ENCODE data around the gene FBXL7. TPM values are rescaled to one million over a fixed set of nuclear protein-coding genes. Genes with fewer than 3 reads are reported as not detected.

FBXL7 gene
- total RNA-seq, 2 donors from 2014 or later, result 21.1 to 31.7 TPM

GRCh38 chr5:15595929-15596328, 95.9 kb downstream of the FBXL7 start:
- ATAC-seq (ENCODE audit: insufficient number of reproducible peaks, low FRiP score, low read depth) (no peak), DNase-seq (ENCODE audit: low spot score) (no peak)
- Histone ChIP-seq H3K9me3 (no peaks in the 10 kb centered on the region), H3K4me3 (no peak overlapping the region), H3K27ac (no peak overlapping the region), H3K36me3 (no peaks in the 10 kb centered on the region), H3K27me3 (replicated peaks; ENCODE audit: insufficient read depth) (no peaks in the 10 kb centered on the region), H3K4me1 (ENCODE audit: control insufficient read depth in 1 of 2, low read depth in 2 of 2) (peaks cover 3 to 9% of the 10 kb centered on the region in 2 donors)
- TF ChIP-seq, protein P1, sequence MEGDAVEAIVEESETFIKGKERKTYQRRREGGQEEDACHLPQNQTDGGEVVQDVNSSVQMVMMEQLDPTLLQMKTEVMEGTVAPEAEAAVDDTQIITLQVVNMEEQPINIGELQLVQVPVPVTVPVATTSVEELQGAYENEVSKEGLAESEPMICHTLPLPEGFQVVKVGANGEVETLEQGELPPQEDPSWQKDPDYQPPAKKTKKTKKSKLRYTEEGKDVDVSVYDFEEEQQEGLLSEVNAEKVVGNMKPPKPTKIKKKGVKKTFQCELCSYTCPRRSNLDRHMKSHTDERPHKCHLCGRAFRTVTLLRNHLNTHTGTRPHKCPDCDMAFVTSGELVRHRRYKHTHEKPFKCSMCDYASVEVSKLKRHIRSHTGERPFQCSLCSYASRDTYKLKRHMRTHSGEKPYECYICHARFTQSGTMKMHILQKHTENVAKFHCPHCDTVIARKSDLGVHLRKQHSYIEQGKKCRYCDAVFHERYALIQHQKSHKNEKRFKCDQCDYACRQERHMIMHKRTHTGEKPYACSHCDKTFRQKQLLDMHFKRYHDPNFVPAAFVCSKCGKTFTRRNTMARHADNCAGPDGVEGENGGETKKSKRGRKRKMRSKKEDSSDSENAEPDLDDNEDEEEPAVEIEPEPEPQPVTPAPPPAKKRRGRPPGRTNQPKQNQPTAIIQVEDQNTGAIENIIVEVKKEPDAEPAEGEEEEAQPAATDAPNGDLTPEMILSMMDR (IDR thresholded peaks at IDR 0.05), result no peak

- no peaks in the 10 kb centered on the region for H3K27me3 ChIP-seq (replicated peaks; ENCODE audit: insufficient read depth)
- H3K4me3 ChIP-seq, result no peak overlapping the region
- peaks cover 3 to 9% of the 10 kb centered on the region in 2 donors for H3K4me1 ChIP-seq (ENCODE audit: control insufficient read depth in 1 of 2, low read depth in 2 of 2)
- DNase-seq (ENCODE audit: low spot score) (no peak), ATAC-seq (ENCODE audit: insufficient number of reproducible peaks, low FRiP score, low read depth) (no peak)
- no peaks in the 10 kb centered on the region for H3K36me3 ChIP-seq
- no peaks in the 10 kb centered on the region for H3K9me3 ChIP-seq
- TF ChIP-seq, protein P1 (IDR thresholded peaks at IDR 0.05), result no peak
- no peak overlapping the region for H3K27ac ChIP-seq
Measured at GRCh38 chr5:15596936-15597335, 97.0 kb downstream of the FBXL7 start.

DNA sequence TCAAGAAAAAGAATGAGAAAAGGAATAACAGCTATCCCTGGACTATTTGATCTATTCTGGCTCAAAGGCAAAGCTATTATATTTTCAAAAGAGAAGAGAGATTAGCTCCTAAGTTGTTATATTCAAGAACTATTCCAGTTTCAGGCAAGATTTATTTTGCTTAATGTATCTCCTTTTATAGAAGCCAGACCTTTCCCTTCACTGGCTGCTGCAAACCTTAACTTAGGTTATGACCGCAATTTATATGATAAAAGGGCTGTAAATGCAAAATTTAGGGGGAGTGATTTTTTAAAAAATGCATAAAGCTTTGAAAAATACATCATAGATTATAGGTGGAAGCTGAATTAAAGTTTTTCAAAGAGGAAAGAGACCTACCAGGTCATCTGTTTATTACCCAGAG, 97.8 kb downstream of the FBXL7 start:
- H3K4me1 ChIP-seq (ENCODE audit: control insufficient read depth in 1 of 2, low read depth in 2 of 2), result peaks cover 3 to 9% of the 10 kb centered on the region in 2 donors
- H3K27ac ChIP-seq, result no peak overlapping the region
- H3K4me3 ChIP-seq, result no peak overlapping the region
- H3K27me3 ChIP-seq (replicated peaks; ENCODE audit: insufficient read depth), result no peaks in the 10 kb centered on the region
- H3K9me3 ChIP-seq, result no peaks in the 10 kb centered on the region
- DNase-seq (ENCODE audit: low spot score) (no peak), ATAC-seq (ENCODE audit: insufficient number of reproducible peaks, low FRiP score, low read depth) (no peak)
- H3K36me3 ChIP-seq, result no peaks in the 10 kb centered on the region
- TF ChIP-seq, protein P1 (IDR thresholded peaks at IDR 0.05), result no peak

- no peaks in the 10 kb centered on the region for H3K9me3 ChIP-seq
- no peaks in the 10 kb centered on the region for H3K27me3 ChIP-seq (replicated peaks; ENCODE audit: insufficient read depth)
- no peaks in the 10 kb centered on the region for H3K36me3 ChIP-seq
- TF ChIP-seq, protein P1 (IDR thresholded peaks at IDR 0.05), result peak; percentile 49
- no peak overlapping the region for H3K27ac ChIP-seq
- DNase-seq (ENCODE audit: low spot score), result no peak
- no peak for ATAC-seq (ENCODE audit: insufficient number of reproducible peaks, low FRiP score, low read depth)
- H3K4me3 ChIP-seq, result no peak overlapping the region
- peaks cover 3 to 9% of the 10 kb centered on the region in 2 donors for H3K4me1 ChIP-seq (ENCODE audit: control insufficient read depth in 1 of 2, low read depth in 2 of 2)
Measured at GRCh38 chr5:15598294-15598902, 98.4 kb downstream of the FBXL7 start.

GRCh38 chr5:15600035-15600434, 100.1 kb downstream of the FBXL7 start:
- Histone ChIP-seq H3K4me3 (no peak overlapping the region), H3K9me3 (no peaks in the 10 kb centered on the region), H3K27ac (no peak overlapping the region), H3K36me3 (no peaks in the 10 kb centered on the region), H3K4me1 (ENCODE audit: control insufficient read depth in 1 of 2, low read depth in 2 of 2) (peaks cover 3 to 9% of the 10 kb centered on the region in 2 donors), H3K27me3 (replicated peaks; ENCODE audit: insufficient read depth) (no peaks in the 10 kb centered on the region)
- DNase-seq (ENCODE audit: low spot score), result no peak
- TF ChIP-seq, protein P1 (IDR thresholded peaks at IDR 0.05), result no peak
- ATAC-seq (ENCODE audit: insufficient number of reproducible peaks, low FRiP score, low read depth), result no peak

Data from thoracic aorta (tissue), 2 donors.